Sigmoid colon (tissue), 7 donors: Measurements from ENCODE around the gene TMUB1. TPM values are rescaled to one million over a fixed set of nuclear protein-coding genes. Genes with fewer than 3 reads are reported as not detected.

ENCODE experiments used
- DNase-seq: peaks from one replicate; pipeline ENCODE4 v3.0.0-alpha.2; 2019
- H3K27ac ChIP-seq, 4 donors: fragments of 200-600 bp; sonication (generic); one replicate each; pipeline ENCODE4 v1.5.1; 2016 to 2019; ENCODE audit warnings: mild to moderate bottlenecking in 1 of 4
- H3K27me3 ChIP-seq, 3 donors: fragments of 200-600 bp; sonication (generic); one replicate each; pipeline ENCODE4 v1.5.1; 2019; ENCODE audit warnings: mild to moderate bottlenecking in 1 of 3
- H3K36me3 ChIP-seq, 4 donors: fragments of 200-600 bp; sonication (generic); one replicate each; pipeline ENCODE4 v1.5.1; 2016 to 2019
- H3K4me1 ChIP-seq, 4 donors: fragments of 200-600 bp; sonication (generic); one replicate each; pipeline ENCODE4 v1.5.1; 2017 to 2019
- H3K4me3 ChIP-seq, 4 donors: fragments of 200-600 bp; sonication (generic); one replicate each; pipeline ENCODE4 v1.5.1; 2017 to 2019; ENCODE audit warnings: mild to moderate bottlenecking in 2 of 4, moderate library complexity in 1 of 4
- H3K9me3 ChIP-seq, 4 donors: fragments of 200-600 bp in 3 of 4; sonication (generic) in 3 of 4; one replicate each; pipeline versions ENCODE4 v1.5.1 to v1.6.1; 2013 to 2019
- CTCF ChIP-seq, 4 experiments: fragments of 450-650 bp in 3 of 4; fragments of 200-600 bp in 1 of 4; IDR thresholded peaks; one replicate each; pipeline ENCODE4 v1.5.1; 2016 to 2019; ENCODE audit warnings: antibody characterized with exemption in 4 of 4, mild to moderate bottlenecking in 3 of 4, moderate library complexity in 2 of 4
- EP300 ChIP-seq, 4 donors: sonication (generic); formaldehyde crosslinking; IDR thresholded peaks; one replicate each; pipeline ENCODE4 v1.6.1; 2017; ENCODE audit warnings: antibody characterized with exemption in 4 of 4
- POLR2A ChIP-seq, 2 donors: fragments of 450-650 bp; IDR thresholded peaks; one replicate each; pipeline ENCODE4 v1.6.1; 2016; ENCODE audit warnings: antibody characterized with exemption in 2 of 2, mild to moderate bottlenecking in 2 of 2, moderate library complexity in 2 of 2
- POLR2AphosphoS5 ChIP-seq, 4 donors: sonication (generic); formaldehyde crosslinking; IDR thresholded peaks; one replicate each; pipeline ENCODE4 v1.6.1; 2017; ENCODE audit warnings: antibody characterized with exemption in 4 of 4
- WGBS, 2 donors: extraction: QIAGEN DNeasy Blood & Tissue Kit; methylation state at CpG; one replicate each; pipeline ENCODE4 v1.1.7; 2013; 5-methylcytosine and 5-hydroxymethylcytosine counted together
- intact Hi-C: fragments of 100-400 bp; cut with DNase I; formaldehyde crosslinking; loops from one replicate; pipeline ENCODE4 v1.15.1; 2023
- polyA plus RNA-seq, 3 donors: library from polyadenylated mRNA; stranded (reverse); fragments of 200-250 nt; gene quantifications; one replicate each; pipeline ENCODE4 v1.2.3, GENCODE V29; 2013
- total RNA-seq, 4 donors: library from RNA; depleted of rRNA; stranded (reverse); fragments of >200 nt; gene quantifications; one replicate each; pipeline ENCODE4 v1.1.0, GENCODE V29; 2016
- donor health status: healthy with polysubstance abuse.
- donor health status: Bipolar disorder and iron deficiency.
- donor health status: healthy.

Gene TMUB1
- total RNA-seq (10 to 100 TPM; 33.4 to 48.9 (median 41.9) TPM), polyA plus RNA-seq (10 to 100 TPM; 45.0 to 74.6 (median 47.4) TPM)

- no peaks in the 10 kb centered on the region for H3K36me3 ChIP-seq
- peak within 1 kb of the TSS; percentile 92 to 98 (median 96) for H3K27ac ChIP-seq
- H3K4me1 ChIP-seq, result peaks cover 0 to 67% (median 61%) of the 10 kb centered on the region in 4 donors
- no peak for TF ChIP-seq CTCF (IDR thresholded peaks at IDR 0.05)
- TF ChIP-seq EP300 (IDR thresholded peaks at IDR 0.05), result peak in 1 of 4 donors; percentile 29
- no peak for TF ChIP-seq POLR2A (IDR thresholded peaks at IDR 0.05)
- peak; percentile 54 to 82 (median 66) for TF ChIP-seq POLR2AphosphoS5 (IDR thresholded peaks at IDR 0.05)
- H3K27me3 ChIP-seq, result no peaks in the 10 kb centered on the region
- peak; percentile 91 for DNase-seq
- H3K9me3 ChIP-seq, result no peaks in the 10 kb centered on the region
- intact Hi-C loops, result no loop called here
- H3K4me3 ChIP-seq, result peak within 1 kb of the TSS; percentile 51 to 94 (median 88)
- WGBS, 2 donors, result 1% methylated on average over 69 of the region's 69 CpGs
Measured at GRCh38 chr7:151083071-151083823, at the start of gene TMUB1. Gene TMUB1 (minus strand): TSS chr7:151083493. CDS start chr7:151082563, 930 bp downstream.

- H3K4me1 ChIP-seq, result no peaks in the 10 kb centered on the region
- 96% methylated on average over 21 of the region's 21 CpGs for WGBS, 2 donors
- peaks cover 46 to 96% (median 75%) of the 10 kb centered on the region in 4 donors for H3K36me3 ChIP-seq
- peak overlapping the region in 1 of 4 donors; percentile 1 for H3K27ac ChIP-seq
- intact Hi-C loops, result no loop called here
- H3K4me3 ChIP-seq, result no peak overlapping the region
- H3K27me3 ChIP-seq, result no peaks in the 10 kb centered on the region
- TF ChIP-seq POLR2A (IDR thresholded peaks at IDR 0.05) (no peak), CTCF (IDR thresholded peaks at IDR 0.05) (no peak), EP300 (IDR thresholded peaks at IDR 0.05) (no peak), POLR2AphosphoS5 (IDR thresholded peaks at IDR 0.05) (no peak)
- peak; percentile 28 for DNase-seq
- no peaks in the 10 kb centered on the region for H3K9me3 ChIP-seq
Measured at GRCh38 chr7:151132461-151133205, 49.3 kb upstream of the TMUB1 start.

GRCh38 chr7:151131592-151132293 is 48.5 kb upstream of the TMUB1 start:
- WGBS, 2 donors, result 85 to 86% methylated on average over 19 of the region's 19 CpGs
- Histone ChIP-seq H3K27ac (peak overlapping the region in 1 of 4 donors; percentile 10), H3K27me3 (no peaks in the 10 kb centered on the region), H3K4me1 (peaks cover 0 to 1% (median 0%) of the 10 kb centered on the region in 4 donors), H3K36me3 (peaks cover 46 to 87% (median 75%) of the 10 kb centered on the region in 4 donors), H3K9me3 (no peaks in the 10 kb centered on the region), H3K4me3 (no peak overlapping the region)
- intact Hi-C loops, result no loop called here
- DNase-seq, result no peak
- TF ChIP-seq POLR2A (IDR thresholded peaks at IDR 0.05), result no peak
- no peak for TF ChIP-seq EP300 (IDR thresholded peaks at IDR 0.05)
- no peak for TF ChIP-seq CTCF (IDR thresholded peaks at IDR 0.05)
- TF ChIP-seq POLR2AphosphoS5 (IDR thresholded peaks at IDR 0.05), result no peak

GRCh38 chr7:151131224-151131591 is 47.9 kb upstream of the TMUB1 start:
- H3K4me1 ChIP-seq, result peaks cover 0 to 7% (median 2%) of the 10 kb centered on the region in 4 donors
- H3K9me3 ChIP-seq, result no peaks in the 10 kb centered on the region
- no peak for TF ChIP-seq POLR2A (IDR thresholded peaks at IDR 0.05)
- TF ChIP-seq POLR2AphosphoS5 (IDR thresholded peaks at IDR 0.05), result no peak
- TF ChIP-seq EP300 (IDR thresholded peaks at IDR 0.05), result no peak
- no peak overlapping the region for H3K4me3 ChIP-seq
- peaks cover 46 to 82% (median 72%) of the 10 kb centered on the region in 4 donors for H3K36me3 ChIP-seq
- H3K27me3 ChIP-seq, result no peaks in the 10 kb centered on the region
- H3K27ac ChIP-seq, result peak overlapping the region in 1 of 4 donors; percentile 10
- intact Hi-C loops, result no loop called here
- no peak for DNase-seq
- WGBS, 2 donors, result 86 to 89% methylated on average over 13 of the region's 13 CpGs
